Right renal pelvis (tissue), 4 donors: ENCODE data around the gene EN2. TPM values are rescaled to one million over a fixed set of nuclear protein-coding genes. Genes with fewer than 3 reads are reported as not detected.
"Not testable (repeated sequence)": the region's sequence is repeated elsewhere in the genome, so short reads cannot be mapped to it uniquely, and the experiment has no call there.

Experiments
- DNase-seq, 4 donors: peaks; one replicate each; pipeline ENCODE4 v3.0.0-alpha.2; 2013; ENCODE audit warnings: low read depth in 4 of 4, low spot score in 3 of 4, missing footprints in 1 of 4
- polyA plus RNA-seq, 4 donors: library from polyadenylated mRNA; unstranded; fragments of 120-200 nt; gene quantifications; one replicate each; pipeline ENCODE4 v1.2.1, GENCODE V29; 2013; ENCODE audit not compliant: insufficient read length in 4 of 4

The EN2 gene
- polyA plus RNA-seq, 4 donors, result 0.04 to 0.62 (median 0.14) TPM

DNA sequence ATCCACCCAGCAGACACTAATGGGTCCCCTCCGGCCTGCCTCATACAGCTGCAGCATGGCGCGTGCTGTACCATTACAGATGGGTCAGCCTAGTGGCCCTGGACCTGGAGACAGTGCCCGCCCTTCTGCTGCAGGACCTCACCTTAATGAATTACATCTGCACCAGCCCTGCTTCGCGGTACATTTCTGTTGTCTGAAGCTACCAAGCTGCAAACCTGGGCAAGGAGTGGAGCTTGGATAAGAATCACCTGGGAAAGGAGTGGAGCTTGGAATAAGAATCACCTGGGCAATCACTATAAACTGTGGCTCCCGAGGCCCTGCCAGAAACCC, 33.0 kb upstream of the EN2 start:
- no peak for DNase-seq

DNA sequence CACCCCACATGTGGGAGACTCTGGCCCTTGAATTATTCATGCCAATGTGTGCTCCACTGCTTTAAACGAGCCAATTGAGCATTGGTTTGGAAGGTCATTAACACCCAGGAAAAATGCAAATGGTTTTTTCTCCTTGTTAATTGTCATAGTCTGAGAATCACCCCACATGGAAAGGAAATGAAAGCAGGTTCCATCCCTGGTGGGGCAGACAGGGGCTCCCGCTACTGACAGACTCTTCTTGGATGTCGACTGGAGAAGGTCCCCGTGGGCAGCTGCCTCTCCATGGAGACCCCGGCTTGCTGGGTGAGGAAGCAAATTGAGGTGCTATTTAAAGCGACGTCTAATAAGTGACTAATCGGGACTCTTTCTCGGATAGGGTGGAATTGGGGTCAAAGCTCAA, 32.0 kb upstream of the EN2 start:
- DNase-seq, result no peak

DNA sequence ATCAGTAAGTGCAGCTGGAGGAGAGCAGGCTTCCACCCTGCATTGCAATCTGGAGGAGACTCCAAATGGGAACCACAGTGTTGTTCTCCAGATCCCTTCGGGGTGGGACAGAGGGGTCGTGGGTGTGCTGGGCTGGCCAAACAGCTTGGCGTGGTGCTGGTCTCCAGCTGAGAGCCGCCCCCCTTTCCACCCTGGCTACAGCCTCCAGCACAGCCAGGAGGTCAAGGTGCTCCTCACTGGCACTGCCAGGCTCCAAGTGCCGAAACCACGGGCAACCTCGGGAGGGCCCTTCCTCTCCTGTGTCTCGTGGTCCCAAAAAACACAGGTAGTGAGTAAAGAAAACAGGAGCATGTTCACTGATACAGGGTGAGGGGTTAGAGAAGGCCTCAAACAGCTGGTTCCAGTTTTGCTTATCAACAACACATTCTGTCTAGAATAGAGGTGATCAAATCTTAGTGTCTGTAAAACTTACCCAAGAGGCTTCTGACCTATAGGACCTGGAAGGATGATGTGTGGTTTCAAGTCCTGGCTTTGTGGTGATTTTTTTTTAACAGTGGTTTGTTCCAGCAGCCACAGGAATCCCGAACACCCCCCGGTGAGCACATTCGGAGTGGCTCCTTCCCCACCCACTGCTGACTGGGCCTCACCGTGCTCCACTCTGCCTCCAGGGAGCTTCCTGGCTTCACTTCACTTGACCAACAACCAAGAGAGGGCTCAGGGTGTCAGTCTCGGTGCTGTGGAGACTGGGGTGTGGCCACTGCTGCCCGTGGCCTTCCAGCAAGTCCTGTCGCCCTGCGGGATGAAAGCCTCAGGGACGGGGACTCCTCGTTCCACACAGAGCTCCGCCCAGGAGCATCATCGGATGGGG, 31.2 kb upstream of the EN2 start:
- no peak for DNase-seq

DNA sequence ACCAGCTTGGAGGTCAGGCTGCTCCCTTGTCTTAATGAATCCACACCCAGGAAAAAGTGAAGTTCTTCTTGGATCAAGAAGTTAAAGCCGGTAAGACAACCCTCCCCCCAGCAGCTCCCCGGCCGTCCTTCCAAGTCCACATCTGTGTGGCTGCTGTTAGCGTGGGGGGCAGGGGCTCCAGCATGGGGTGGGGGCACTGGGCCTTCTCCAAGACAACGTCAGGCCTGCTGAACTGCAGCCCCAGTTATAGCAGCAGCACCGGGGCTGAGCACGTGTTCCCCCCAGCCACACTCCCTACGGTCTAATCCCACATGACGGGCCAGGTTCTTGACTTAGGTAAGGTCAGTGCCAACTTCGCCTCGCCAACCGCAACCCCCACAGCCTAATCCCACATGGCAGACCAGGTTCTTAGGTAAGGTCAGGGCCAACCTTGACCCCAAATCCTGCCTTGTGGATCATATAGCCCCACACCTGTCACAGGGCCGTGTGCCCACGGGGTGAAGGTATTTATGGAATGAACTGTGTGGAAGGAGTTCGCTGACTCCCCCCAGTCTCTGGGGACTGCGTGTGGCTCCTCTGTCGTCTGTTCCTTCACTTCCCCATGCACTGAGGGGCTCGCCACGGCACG, 30.4 kb upstream of the EN2 start:
- DNase-seq, result no peak

DNA sequence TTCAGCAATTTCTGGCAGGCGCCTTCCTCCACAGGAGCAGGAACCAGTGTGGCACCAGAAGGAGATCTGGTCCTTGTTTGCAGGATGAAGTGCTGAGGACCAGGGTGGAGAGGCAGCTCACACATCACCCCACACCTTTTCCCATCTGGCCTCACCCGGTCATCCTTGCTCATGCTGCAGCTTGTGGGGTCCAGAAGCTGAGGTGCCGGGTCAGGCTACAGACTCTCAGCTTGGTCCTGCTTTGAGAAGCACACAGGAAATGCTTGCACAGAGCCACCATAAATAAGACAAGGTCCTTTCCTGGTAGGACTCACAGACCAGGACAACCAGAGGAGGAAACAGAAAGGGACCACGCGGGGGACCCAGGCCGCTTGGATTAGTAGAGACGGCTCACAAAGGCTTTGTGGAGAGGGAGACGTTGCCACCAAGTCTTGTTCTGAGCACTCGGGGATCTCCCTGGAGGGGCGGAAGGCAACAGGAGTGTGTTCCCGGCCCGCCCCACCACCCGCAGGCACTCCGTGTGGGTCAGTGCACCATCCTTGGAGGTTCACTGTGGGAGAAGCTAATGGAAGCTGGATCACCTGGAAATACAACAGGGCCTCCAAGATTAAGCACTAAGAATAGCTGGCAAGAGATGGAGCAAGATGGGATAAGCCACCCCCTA, 29.6 kb upstream of the EN2 start:
- DNase-seq, result no peak

DNA sequence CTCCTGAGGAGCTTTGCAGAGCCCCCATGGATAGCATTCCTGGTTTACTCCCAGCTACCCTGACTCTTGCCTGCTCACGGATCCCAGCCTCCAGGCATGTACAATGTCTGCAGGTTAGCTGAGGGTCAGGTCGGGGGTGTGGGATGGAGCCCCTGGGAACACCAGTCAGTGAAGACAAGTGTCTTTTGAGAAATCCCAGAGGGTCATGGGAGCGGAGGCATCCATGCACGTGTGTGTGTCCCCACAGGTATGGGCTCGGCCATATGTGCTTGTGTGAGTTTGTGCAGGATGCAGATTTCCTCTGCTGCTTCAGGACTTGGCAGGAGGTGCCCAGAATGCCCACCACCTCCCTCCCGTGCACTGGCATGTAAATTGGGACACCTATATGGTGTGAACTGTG, 28.3 kb upstream of the EN2 start:
- DNase-seq, result no peak

DNA sequence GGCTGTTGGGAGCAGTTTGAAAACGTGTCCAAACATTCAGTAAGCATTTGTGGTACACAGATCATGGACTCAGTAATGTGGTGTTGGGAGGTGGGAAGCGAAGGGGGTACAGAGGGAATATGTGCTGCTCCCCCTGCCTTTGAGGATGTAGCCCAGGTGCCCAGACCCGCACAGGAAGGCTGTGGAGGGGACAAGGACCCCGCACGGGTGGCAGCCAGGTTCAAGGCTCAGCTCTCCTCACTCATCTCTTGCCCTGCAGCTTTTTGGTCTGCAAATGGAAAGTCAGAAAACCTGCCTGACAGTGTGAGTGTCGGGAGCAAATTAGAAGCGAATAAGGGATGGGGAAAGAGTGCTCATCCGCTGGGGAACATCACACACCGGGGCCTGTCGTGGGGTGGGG, 27.3 kb upstream of the EN2 start:
- no peak for DNase-seq

DNA sequence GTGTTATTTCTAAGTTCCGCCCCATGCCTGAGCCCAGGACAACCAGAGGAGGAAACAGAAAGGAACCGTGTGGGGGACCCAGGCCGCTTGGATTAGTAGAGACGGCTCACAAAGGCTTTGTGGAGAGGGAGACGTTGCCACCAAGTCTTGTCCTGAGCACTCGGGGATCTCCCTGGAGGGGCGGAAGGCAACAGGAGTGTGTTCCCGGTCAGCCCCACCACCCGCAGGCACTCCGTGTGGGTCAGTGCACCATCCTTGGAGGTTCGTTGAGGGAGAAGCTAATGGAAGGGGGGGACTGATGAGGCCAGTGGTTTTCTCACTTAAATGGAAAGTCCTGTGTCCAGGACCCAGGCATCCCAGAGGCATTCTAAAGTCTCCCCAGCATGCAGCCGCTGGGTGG, 26.7 kb upstream of the EN2 start:
- no peak for DNase-seq

DNA sequence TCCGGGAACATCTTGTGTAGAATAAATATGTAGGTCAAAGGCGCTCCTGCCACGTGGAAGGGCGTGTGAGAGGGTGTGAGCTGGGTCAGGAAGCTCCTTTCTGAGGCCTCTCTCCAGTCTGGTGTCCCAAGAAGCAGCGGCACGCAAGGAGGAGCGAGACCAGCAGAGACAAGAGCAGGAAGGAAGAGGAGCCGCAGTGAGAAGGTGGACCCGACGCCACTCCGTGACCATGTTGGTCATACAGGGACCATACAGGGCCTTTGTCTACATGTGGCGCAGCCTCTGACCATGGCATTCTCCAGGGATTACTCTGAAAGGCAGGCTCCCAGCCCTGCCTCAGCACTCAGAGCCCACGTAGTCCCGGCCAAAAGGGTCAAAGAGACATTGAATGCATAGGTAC, 26.2 kb upstream of the EN2 start:
- no peak for DNase-seq

DNA sequence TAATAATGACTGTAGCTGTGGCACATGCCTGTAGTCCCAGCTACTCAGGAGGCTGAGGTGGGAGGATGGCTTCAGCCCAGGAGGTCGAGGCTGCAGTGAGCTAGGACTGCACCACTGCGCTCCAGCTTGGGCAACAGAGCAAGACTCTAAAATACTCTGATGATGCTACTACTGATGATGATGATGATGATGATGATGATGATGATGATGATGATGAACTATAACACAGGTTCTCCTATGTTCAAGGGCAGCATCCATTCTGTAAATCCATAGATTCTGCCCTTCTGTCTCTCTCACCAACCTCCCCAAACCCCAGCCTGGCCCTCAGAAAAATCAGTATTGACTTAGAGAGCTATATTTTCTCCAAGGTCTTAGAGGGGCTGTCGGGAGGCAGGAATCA, 22.8 kb upstream of the EN2 start:
- DNase-seq, result no peak

DNA sequence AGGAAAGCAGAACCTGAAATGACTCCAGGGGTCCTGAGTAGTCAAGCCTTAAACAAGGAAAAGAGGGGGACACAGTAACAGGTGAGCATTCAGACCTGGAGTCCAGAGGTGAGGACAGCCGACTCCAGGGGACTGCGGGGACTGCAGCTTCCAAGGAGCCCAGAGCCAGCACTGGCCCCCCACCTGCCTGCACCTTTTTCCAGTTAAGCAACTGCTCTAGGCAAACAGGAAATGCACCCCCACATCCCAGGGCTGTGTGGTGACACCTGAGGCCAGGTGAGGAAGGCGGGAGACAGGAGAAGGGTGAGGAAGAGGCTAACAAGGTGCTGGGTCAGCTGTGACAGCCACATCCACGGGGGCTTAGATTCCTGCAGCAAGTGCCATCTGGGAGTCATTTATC, 20.1 kb upstream of the EN2 start:
- no peak for DNase-seq

DNA sequence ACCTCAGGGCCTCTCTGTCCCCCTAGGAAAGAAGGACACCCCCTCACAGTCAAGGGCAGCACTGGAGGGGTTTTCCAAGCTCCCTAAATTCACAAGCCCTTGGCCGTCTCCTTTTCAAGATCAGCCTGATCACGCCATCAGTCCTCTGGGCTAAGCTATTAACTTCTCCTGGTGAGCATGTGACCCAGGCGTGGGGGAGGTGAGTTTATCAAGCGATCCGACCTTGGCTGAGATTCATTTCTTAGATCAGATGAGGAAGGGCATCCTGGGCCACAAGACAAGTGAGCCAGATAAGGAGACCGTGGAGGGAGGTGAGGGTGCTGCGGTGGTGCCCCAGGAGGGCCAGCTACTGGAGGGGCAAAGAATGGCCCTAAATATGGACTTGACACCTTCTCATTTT, 19.2 kb upstream of the EN2 start:
- no peak for DNase-seq

DNA sequence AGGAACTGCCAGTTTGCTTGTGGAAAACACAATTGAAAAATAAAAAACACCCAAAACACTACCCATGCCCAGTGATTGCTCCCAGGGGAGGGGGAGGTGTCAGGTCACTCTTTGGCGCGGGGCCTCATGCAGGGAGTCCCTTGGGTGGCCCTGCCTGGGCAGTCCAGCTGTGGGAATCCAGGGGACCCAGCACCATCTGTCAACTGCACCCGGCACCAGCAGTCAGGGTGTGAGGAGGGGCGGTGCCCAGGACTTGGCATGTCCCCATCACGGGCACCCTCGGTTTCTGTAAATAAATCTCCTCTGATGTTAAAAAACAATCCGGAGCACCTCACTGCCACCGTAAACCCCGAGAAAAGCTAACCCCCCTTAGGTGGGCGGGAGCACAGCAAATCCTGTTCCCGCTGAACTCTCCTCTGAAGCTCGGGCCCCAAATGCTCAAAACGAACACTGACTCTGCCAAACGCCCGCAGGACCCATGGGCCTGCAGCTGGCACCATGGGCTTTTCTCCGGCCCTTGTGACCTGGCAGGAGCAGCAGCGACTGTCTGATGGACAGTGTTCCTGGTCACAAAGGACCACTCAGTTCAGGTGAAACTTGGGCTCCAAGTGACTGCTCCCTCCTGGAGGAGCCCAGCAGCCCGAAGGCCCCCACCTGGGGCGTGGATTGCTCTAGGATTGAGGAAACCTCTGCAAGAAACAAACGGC, 18.5 kb upstream of the EN2 start:
- no peak for DNase-seq

DNA sequence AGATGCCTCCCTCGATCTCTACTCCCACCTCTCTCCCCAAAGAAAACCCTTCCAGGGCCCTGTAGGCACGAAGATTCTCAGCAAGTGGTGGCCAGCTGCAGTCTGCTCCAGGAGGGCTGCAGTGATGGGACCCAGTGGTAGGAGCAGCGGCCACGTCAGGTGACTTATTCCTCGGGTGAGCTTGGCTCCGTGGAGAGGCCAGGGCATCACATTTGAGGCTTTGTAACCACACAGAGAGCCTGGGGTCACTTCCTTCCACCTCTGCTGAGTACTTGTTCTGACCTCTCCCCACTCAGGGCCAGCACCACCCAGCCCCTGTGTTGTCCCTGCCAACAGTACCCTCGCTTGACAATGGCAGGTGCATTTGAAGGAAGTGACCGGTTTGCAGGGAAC, 17.9 kb upstream of the EN2 start:
- no peak for DNase-seq

DNA sequence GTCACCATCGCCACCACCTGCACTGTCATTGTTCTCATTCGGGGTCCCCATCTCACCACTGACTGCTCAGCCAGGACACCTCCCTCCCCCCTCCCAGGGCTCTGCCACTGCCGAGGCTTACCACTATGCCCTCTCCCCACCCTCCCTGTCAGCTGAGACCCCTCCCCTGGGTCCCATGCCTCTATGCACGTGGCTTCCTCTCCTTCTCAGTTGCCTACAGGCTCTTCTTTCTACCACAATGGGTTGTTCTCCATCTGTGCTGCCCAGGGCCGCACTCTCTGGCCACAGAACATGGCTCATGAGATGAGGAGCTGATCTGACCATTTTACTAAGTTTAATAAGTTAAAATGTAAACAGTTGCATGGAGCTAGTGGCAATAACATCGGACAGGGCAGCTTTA, 16.1 kb upstream of the EN2 start:
- DNase-seq, result no peak

DNA sequence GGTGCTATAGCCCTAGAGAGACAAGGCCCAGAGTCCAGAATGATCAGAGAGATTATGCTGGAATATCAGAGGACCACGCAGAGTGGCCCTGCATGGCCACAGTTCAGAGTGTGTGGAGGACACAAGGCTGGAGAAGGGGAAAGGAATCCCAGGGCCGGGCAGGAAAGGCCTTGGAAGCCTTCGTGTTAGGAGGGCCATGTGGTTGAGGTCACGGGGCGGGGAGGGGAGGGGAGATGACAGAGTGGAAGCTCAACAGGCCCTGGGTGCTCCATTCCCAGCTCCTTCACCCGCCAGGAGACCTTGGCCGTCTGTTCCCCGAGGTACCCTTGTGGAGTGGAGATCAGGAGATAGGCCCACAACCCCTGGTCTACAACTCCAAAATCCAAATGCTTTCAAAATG, 13.2 kb upstream of the EN2 start:
- no peak for DNase-seq

DNA sequence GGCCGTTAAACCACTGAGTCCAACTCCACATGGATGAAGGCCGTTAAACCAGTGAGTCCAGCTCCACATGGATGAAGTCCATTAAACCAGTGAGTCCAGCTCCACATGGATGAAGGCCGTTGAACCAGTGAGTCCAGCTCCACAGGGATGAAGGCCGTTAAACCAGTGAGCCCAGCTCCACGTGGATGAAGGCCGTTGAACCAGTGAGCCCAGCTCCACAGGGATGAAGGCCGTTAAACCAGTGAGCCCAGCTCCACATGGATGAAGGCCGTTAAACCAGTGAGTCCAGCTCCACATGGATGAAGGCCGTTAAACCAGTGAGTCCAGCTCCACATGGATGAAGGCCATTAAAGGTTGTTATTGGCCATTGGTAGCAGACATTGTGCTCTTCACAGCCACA, 12.3 kb upstream of the EN2 start:
- DNase-seq, result not testable (repeated sequence)

DNA sequence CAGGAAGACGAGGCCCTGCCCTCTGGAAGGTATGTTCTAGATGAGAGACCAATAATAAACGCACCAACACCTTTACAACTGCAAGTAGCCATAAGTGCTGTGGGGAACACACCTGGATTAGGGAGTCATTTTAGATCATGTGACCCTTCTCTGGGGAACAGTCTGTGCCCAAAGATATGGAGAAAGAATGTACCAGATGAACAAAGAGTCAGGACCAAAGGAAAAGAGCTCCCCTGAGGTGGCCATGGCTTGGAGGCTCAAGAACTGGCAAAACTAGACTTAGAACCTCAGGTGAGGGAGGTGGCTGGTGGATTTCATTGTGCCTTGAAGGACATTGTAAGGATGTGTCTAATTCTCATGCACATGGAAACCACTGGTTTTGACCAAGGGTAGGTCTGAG, 10.3 kb upstream of the EN2 start:
- no peak for DNase-seq

DNA sequence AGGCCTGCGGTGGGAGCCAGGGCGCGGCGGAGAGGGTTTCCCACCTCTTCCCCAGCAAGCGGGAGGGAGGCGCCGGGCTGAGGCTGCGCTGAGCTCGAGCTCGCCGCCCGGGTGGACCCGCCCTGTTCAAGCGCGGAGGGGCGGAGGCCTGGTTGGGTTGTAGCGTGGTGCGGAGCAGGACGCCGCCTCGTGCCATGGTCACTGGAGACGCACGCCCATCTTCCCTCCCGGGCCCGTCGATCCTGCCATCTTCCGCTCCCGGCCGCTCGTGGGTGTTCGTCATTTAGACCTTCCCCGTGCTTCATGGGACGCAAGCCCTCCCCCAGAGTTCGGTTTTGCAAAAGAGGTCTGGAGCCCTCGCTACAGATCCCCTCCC, 9.3 kb upstream of the EN2 start:
- DNase-seq, result no peak

DNA sequence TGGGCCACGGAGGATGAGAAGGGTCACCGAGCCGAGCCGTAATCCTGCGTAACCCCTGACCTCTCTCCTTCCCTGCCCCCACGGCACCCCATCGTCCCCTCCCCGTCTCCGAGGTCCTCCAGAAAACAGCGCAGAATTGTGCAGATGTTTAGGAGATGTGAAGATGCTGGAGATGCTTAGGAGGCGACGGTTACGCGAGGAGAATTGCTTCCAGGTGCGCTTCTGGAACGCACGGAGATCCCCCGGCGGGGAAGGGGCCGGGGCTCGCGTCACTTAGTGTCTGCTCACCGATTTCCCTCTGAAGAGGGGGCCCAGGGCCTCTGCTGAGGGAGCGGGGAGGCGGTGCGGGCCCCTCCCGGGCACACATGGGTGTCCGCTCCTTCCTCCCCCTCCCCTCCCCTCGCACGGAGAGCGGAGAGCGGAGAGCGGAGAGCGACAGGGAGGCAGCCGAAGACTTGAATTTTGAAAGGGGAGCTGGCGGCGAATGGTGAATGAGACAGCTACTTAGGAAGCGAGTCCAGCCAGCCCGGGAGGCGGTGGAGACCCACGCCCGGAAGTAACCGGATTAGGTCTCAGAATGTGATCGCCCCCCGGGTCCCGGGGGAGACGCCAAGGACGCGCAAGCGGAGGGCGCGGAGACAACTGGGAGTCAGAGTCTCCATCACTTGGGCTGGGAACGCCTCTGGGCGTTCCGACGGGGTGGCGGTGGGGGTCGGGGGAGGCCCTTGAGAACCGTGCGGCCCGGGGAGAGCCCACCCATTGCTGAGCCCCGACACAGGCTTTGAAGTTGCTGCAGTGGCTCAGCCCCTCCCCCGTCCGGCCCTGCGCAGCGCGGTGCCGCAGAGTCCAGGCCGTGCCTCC, 8.7 kb upstream of the EN2 start:
- DNase-seq, result no peak
